Uterus (tissue), 4 donors: ENCODE results near the gene ZKSCAN2. TPM values are rescaled to one million over a fixed set of nuclear protein-coding genes. Genes with fewer than 3 reads are reported as not detected.

Experiments
- DNase-seq, 2 donors: peaks; one replicate each; pipeline ENCODE4 v3.0.0-alpha.2; 2019 to 2020
- H3K27ac ChIP-seq, 2 donors: fragments of 200-600 bp; sonication (generic); 1 replicate in 1 of 2; 2 replicates in 1 of 2; pipeline ENCODE4 v1.5.1; 2016 to 2018
- H3K27me3 ChIP-seq, 2 donors: fragments of 200-600 bp; sonication (generic); one replicate each; pipeline ENCODE4 v1.5.1; 2018 to 2019; ENCODE audit warnings: control low read depth in 1 of 2
- H3K36me3 ChIP-seq, 2 donors: fragments of 200-600 bp; sonication (generic); one replicate each; pipeline ENCODE4 v1.5.1; 2019; ENCODE audit warnings: control low read depth in 1 of 2
- H3K4me1 ChIP-seq, 2 donors: fragments of 200-600 bp; sonication (generic); one replicate each; pipeline ENCODE4 v1.5.1; 2018 to 2019; ENCODE audit warnings: control low read depth in 1 of 2
- H3K4me3 ChIP-seq, 2 donors: fragments of 200-600 bp; sonication (generic); 1 replicate in 1 of 2; 2 replicates in 1 of 2; pipeline ENCODE4 v1.5.1; 2018 to 2019; ENCODE audit warnings: mild to moderate bottlenecking in 1 of 2
- H3K9me3 ChIP-seq, 2 donors: fragments of 200-600 bp; sonication (generic); one replicate each; pipeline ENCODE4 v1.5.1; 2019; ENCODE audit warnings: control low read depth in 1 of 2
- POLR2A ChIP-seq, 2 donors: fragments of 450-650 bp; IDR thresholded peaks; one replicate each; pipeline ENCODE4 v1.6.1; 2016; ENCODE audit warnings: antibody characterized with exemption in 2 of 2, mild to moderate bottlenecking in 1 of 2, moderate library complexity in 1 of 2
- intact Hi-C: fragments of 100-400 bp; cut with DNase I; formaldehyde crosslinking; loops from one replicate; pipeline ENCODE4 v1.15.1; 2023; ENCODE audit warnings: low total_unique reads
- total RNA-seq, 4 donors: library from RNA; depleted of rRNA in 3 of 4; stranded (reverse); fragments of >200 nt in 3 of 4; gene quantifications; one replicate each; pipeline versions ENCODE4 v1.1.0 to v1.2.4, GENCODE V29; 2014 to 2023
- TF ChIP-seq, protein P1 (sequence below), 4 experiments: fragments of 200-600 bp in 2 of 4; fragments of 450-650 bp in 2 of 4; sonication (generic) in 2 of 4; IDR thresholded peaks; one replicate each; pipeline ENCODE4 v1.5.1; 2016 to 2019; ENCODE audit warnings: antibody characterized with exemption in 4 of 4, mild to moderate bottlenecking in 2 of 4, moderate library complexity in 1 of 4
- donor health status: DM: yes; HTN: yes; CAD: no.

ZKSCAN2 gene
- total RNA-seq, 4 donors from 2014 or later: 1.3 to 15.8 (median 7.6) TPM

DNA sequence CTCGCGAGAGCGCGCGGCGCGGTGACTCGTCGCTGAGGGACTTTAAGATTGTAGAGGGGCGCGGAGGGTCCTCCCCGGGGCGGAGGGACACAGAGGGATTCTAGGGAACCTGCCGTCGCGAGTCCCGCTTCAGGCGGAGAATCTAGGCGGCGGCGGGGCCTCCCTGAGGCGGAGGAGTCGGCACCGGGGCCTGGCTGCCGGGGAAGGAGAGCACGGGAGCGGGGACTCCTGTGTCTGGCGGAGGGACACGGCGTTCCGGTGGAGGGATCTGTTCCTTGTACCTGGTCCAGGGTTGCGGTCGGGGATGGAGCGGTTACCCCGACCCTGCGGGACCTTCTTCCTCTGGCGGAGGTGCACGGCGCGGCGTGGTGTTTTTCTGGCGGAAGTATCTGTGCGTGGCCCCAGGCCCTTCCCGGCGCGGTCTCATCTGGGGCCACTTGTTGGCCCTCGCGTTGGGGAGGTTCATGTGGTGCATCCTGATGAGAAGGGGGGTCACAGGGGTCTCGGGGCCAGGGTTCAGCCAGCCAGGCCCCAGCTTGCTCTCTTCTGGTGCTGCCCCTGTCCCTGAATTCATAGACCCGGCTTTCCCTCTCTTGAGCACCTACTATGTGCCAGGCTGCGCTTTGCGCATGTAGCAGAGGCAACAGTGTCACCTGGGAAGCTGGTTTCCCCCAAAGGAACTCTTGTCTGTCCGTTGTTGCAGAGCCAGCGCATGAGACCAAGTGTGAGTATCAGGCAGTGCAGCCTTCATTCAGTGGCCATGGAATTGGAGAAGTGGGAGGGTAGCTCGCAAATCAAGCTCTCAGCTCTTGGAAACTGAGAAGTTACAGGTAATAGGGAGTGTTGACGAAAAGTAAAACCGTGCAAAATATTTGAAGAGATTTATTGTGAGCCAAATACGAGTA, 563 bp upstream of the ZKSCAN2 start:
- Histone ChIP-seq H3K4me3 (peak overlapping the region; percentile 81 to 83), H3K9me3 (no peaks in the 10 kb centered on the region), H3K27ac (peak overlapping the region; percentile 95 to 98), H3K27me3 (no peaks in the 10 kb centered on the region), H3K36me3 (no peaks in the 10 kb centered on the region), H3K4me1 (peaks cover 0 to 16% of the 10 kb centered on the region in 2 donors)
- TF ChIP-seq POLR2A (IDR thresholded peaks at IDR 0.05): no peak
- TF ChIP-seq, protein P1, sequence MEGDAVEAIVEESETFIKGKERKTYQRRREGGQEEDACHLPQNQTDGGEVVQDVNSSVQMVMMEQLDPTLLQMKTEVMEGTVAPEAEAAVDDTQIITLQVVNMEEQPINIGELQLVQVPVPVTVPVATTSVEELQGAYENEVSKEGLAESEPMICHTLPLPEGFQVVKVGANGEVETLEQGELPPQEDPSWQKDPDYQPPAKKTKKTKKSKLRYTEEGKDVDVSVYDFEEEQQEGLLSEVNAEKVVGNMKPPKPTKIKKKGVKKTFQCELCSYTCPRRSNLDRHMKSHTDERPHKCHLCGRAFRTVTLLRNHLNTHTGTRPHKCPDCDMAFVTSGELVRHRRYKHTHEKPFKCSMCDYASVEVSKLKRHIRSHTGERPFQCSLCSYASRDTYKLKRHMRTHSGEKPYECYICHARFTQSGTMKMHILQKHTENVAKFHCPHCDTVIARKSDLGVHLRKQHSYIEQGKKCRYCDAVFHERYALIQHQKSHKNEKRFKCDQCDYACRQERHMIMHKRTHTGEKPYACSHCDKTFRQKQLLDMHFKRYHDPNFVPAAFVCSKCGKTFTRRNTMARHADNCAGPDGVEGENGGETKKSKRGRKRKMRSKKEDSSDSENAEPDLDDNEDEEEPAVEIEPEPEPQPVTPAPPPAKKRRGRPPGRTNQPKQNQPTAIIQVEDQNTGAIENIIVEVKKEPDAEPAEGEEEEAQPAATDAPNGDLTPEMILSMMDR (IDR thresholded peaks at IDR 0.05): peak in 1 of 4 experiments; percentile 13
- peak; percentile 84 to 87 for DNase-seq
- intact Hi-C loops: no loop called here

DNA sequence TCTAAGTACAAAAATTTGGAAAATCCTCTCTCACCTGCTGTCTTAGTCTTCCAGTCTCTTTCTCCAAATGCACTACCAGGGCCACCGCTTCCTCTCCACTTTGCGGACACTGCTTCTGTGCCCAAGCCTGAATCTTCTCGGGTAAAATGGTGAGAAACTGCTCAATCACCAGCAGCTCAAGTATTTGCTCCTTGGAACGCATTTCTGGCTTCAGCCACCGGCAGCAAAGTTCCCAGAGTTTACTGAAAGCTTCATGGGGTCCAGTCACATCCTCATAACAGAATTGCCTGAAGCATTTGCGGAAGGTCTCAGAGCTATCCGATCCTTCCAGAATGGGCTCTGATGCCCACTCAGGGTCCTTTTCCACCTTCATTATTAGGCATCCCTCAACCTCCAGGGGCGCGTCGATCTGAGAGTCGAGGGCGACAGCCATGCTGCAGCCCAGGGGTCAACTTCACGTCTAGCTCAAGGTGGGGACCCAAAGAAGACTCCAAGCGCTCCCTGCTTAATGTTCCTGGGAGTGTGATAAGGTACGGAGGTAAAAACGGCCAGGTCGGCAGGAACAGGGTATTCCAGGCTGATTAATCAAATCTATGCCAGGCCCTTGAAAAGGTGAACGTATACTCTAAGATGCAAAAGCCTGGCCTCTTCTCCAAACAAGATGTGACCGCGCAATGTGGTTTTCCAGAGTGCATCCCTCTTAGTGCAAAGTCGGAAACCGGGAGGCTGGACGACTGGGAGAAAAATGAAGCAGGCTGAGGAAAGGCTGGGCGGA, 763 bp downstream of the ZKSCAN2 start:
- no peaks in the 10 kb centered on the region for H3K27me3 ChIP-seq
- peak overlapping the region; percentile 81 to 83 for H3K4me3 ChIP-seq
- H3K4me1 ChIP-seq: peaks cover 0 to 16% of the 10 kb centered on the region in 2 donors
- H3K9me3 ChIP-seq: no peaks in the 10 kb centered on the region
- TF ChIP-seq, protein P1 (IDR thresholded peaks at IDR 0.05): no peak
- no peak for TF ChIP-seq POLR2A (IDR thresholded peaks at IDR 0.05)
- intact Hi-C loops: no loop called here
- no peak for DNase-seq
- H3K27ac ChIP-seq: peak overlapping the region; percentile 95 to 98
- no peaks in the 10 kb centered on the region for H3K36me3 ChIP-seq

- Histone ChIP-seq H3K4me3 (no peak overlapping the region), H3K4me1 (peaks cover 0 to 10% of the 10 kb centered on the region in 2 donors), H3K27me3 (no peaks in the 10 kb centered on the region), H3K27ac (no peak overlapping the region), H3K36me3 (no peaks in the 10 kb centered on the region), H3K9me3 (no peaks in the 10 kb centered on the region)
- intact Hi-C loops: no loop called here
- no peak for TF ChIP-seq POLR2A (IDR thresholded peaks at IDR 0.05)
- TF ChIP-seq, protein P1 (IDR thresholded peaks at IDR 0.05): no peak
- no peak for DNase-seq
Observed at GRCh38 chr16:25253322-25253721, 4.3 kb downstream of the ZKSCAN2 start.

GRCh38 chr16:25250467-25250866, 7.2 kb downstream of the ZKSCAN2 start:
- TF ChIP-seq, protein P1 (IDR thresholded peaks at IDR 0.05): no peak
- no peak for TF ChIP-seq POLR2A (IDR thresholded peaks at IDR 0.05)
- Histone ChIP-seq H3K27me3 (no peaks in the 10 kb centered on the region), H3K9me3 (no peaks in the 10 kb centered on the region), H3K27ac (no peak overlapping the region), H3K36me3 (no peaks in the 10 kb centered on the region), H3K4me1 (no peaks in the 10 kb centered on the region), H3K4me3 (no peak overlapping the region)
- intact Hi-C loops: no loop called here
- DNase-seq: no peak

GRCh38 chr16:25235991-25236390, 21.7 kb downstream of the ZKSCAN2 start:
- Histone ChIP-seq H3K27me3 (no peaks in the 10 kb centered on the region), H3K9me3 (peaks cover 0 to 12% of the 10 kb centered on the region in 2 donors), H3K4me3 (no peak overlapping the region), H3K27ac (no peak overlapping the region), H3K4me1 (no peaks in the 10 kb centered on the region), H3K36me3 (no peaks in the 10 kb centered on the region)
- no peak for DNase-seq
- intact Hi-C loops: no loop called here
- no peak for TF ChIP-seq POLR2A (IDR thresholded peaks at IDR 0.05)
- TF ChIP-seq, protein P1 (IDR thresholded peaks at IDR 0.05): no peak
